Spleen (tissue), 7 donors: Measurements from ENCODE around the gene PPP2R5C.

Experiments used
- POLR2A ChIP-seq, 3 donors: fragments of 450-650 bp; IDR thresholded peaks; one replicate each; pipeline ENCODE4 v1.5.1; 2017; ENCODE audit warnings: antibody characterized with exemption in 3 of 3, mild to moderate bottlenecking in 1 of 3
- POLR2AphosphoS5 ChIP-seq, 3 donors: sonication (generic); formaldehyde crosslinking; IDR thresholded peaks; one replicate each; pipeline ENCODE4 v1.5.1; 2017; ENCODE audit warnings: antibody characterized with exemption in 3 of 3
- TF ChIP-seq, protein P1 (sequence below), 11 experiments: fragments of 200-600 bp in 7 of 11; fragments of 450-650 bp in 4 of 11; sonication (generic) in 4 of 11; IDR thresholded peaks in 8 of 11; conservative IDR thresholded peaks in 3 of 11; 1 replicate in 7 of 11; 2 replicates in 4 of 11; pipeline versions ENCODE4 v1.4.0 to v1.8.0; 2016 to 2021; ENCODE audit warnings: antibody characterized with exemption in 11 of 11, inconsistent platforms in 4 of 11, mild to moderate bottlenecking in 1 of 11
- donor health status: DM: no; HTN: no; CAD: no; lungs with moderate emphysema.
- donor health status: DM: no; HTN: no; CAD: no.
- donor health status: DM: no; HTN: no; CAD: no.

DNA sequence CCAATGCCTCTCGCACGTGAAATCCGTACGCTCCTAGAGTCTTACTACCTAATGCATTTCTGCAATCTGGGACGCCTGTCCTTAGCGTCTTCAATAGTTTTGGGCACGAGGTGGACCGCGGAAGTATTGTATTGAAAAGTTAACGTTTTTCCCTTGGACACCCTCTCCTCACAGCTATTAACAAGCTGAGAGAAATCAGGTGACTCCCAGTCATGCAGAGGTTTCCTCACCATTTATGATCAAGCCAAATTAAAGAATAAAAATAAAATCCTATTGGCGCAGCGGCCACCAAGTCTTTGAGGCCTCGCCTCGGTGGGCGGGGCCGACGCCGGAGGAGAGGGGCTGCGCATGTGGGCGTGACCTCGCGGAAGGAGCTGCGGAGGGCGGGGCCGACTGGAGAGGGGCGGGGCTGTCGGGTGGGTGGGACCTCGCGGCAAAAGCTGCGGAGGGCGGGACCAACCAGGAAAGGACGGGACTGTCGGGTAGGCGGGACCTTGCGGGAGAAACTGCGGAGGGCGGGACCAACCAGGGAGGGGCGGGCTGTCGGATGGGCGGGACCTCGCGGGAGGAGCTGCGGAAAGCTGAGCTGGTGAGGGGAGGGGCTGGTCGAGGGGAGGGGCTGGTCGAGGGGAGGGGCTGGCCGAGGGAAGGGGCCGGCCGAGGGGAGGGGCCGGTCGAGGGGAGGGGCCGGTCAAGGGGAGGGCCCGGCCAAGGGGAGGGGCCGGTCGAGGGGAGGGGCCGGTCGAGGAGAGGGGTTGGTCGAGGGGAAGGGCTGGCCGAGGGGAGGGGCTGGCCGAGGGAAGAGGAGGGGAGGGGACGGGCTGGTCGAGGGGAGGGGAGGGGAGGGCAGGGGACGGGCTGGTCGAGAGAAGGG, 1.1 kb upstream of the PPP2R5C start:
- TF ChIP-seq, protein P1, sequence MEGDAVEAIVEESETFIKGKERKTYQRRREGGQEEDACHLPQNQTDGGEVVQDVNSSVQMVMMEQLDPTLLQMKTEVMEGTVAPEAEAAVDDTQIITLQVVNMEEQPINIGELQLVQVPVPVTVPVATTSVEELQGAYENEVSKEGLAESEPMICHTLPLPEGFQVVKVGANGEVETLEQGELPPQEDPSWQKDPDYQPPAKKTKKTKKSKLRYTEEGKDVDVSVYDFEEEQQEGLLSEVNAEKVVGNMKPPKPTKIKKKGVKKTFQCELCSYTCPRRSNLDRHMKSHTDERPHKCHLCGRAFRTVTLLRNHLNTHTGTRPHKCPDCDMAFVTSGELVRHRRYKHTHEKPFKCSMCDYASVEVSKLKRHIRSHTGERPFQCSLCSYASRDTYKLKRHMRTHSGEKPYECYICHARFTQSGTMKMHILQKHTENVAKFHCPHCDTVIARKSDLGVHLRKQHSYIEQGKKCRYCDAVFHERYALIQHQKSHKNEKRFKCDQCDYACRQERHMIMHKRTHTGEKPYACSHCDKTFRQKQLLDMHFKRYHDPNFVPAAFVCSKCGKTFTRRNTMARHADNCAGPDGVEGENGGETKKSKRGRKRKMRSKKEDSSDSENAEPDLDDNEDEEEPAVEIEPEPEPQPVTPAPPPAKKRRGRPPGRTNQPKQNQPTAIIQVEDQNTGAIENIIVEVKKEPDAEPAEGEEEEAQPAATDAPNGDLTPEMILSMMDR (IDR thresholded peaks at IDR 0.05 in 8 of 11, conservative IDR thresholded peaks at IDR 0.05 in 3 of 11), result peak in 1 of 11 experiments; percentile 9
- TF ChIP-seq POLR2A (IDR thresholded peaks at IDR 0.05) (no peak), POLR2AphosphoS5 (IDR thresholded peaks at IDR 0.05) (peak; percentile 70 to 74 (median 70))
